Neural cell (in vitro differentiated cells): ENCODE results near the gene FOXL3.

Experiments
- EZH2 ChIP-seq: fragments of 200-600, 300-800 bp; shearing (Covaris generic), sonication (generic); IDR thresholded peaks from 2 replicates; pipeline ENCODE4 v1.6.1; 2014; ENCODE audit warnings: antibody characterized with exemption, low read length, borderline replicate concordance, mild to moderate bottlenecking; ENCODE audit not compliant: insufficient read depth, poor library complexity, severe bottlenecking
- POLR2AphosphoS5 ChIP-seq: IDR thresholded peaks from 2 replicates; pipeline ENCODE4 v1.6.1; 2012
- RAD21 ChIP-seq: fragments of 450-650 bp; conservative IDR thresholded peaks from 2 replicates; pipeline ENCODE4 v1.6.1; 2014; ENCODE audit warnings: antibody characterized with exemption, mild to moderate bottlenecking, moderate library complexity
- SMC3 ChIP-seq: fragments of 450-650 bp; conservative IDR thresholded peaks from 2 replicates; pipeline ENCODE4 v1.6.1; 2014; ENCODE audit warnings: antibody characterized with exemption, mild to moderate bottlenecking, moderate library complexity; ENCODE audit not compliant: poor library complexity
- TAF1 ChIP-seq: IDR thresholded peaks from 2 replicates; pipeline ENCODE4 v1.6.1; 2012; ENCODE audit warnings: low read depth
- TF ChIP-seq, protein P1 (sequence below): fragments of 450-650 bp; IDR thresholded peaks from 2 replicates; pipeline ENCODE4 v1.5.1; 2014; ENCODE audit warnings: antibody characterized with exemption, mild to moderate bottlenecking, moderate library complexity; ENCODE audit not compliant: poor library complexity, severe bottlenecking

DNA sequence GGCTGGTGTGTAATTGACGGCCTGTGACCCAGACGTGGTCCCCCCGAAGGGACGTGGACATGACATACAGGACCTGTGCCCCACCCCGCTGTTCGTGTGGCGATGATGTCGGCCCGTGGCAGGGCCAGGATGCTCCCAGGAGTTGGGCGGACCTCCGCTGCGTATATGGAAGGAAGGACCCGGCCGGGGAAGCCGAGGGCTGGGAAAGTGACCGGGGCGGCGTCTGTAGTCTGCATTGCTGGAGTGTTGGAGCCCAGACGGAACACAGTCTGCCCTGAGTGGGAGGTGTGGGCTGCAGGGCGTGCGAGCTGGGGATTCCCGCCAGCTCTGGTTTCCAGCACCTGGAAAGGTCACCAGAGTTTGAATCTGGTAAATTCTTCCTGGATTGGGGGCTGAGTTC is 45.0 kb upstream of the FOXL3 start:
- TF ChIP-seq TAF1: no peak
- TF ChIP-seq RAD21: no peak
- TF ChIP-seq, protein P1, sequence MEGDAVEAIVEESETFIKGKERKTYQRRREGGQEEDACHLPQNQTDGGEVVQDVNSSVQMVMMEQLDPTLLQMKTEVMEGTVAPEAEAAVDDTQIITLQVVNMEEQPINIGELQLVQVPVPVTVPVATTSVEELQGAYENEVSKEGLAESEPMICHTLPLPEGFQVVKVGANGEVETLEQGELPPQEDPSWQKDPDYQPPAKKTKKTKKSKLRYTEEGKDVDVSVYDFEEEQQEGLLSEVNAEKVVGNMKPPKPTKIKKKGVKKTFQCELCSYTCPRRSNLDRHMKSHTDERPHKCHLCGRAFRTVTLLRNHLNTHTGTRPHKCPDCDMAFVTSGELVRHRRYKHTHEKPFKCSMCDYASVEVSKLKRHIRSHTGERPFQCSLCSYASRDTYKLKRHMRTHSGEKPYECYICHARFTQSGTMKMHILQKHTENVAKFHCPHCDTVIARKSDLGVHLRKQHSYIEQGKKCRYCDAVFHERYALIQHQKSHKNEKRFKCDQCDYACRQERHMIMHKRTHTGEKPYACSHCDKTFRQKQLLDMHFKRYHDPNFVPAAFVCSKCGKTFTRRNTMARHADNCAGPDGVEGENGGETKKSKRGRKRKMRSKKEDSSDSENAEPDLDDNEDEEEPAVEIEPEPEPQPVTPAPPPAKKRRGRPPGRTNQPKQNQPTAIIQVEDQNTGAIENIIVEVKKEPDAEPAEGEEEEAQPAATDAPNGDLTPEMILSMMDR: no peak
- no peak for TF ChIP-seq POLR2AphosphoS5
- no peak for TF ChIP-seq EZH2
- TF ChIP-seq SMC3: no peak
